ENCODE data around the gene SPATA31E1. TPM values are rescaled to one million over a fixed set of nuclear protein-coding genes. Genes with fewer than 3 reads are reported as not detected.

The SPATA31E1 gene
- total RNA-seq, 1 donor from 2014 or later, result not detected

DNA sequence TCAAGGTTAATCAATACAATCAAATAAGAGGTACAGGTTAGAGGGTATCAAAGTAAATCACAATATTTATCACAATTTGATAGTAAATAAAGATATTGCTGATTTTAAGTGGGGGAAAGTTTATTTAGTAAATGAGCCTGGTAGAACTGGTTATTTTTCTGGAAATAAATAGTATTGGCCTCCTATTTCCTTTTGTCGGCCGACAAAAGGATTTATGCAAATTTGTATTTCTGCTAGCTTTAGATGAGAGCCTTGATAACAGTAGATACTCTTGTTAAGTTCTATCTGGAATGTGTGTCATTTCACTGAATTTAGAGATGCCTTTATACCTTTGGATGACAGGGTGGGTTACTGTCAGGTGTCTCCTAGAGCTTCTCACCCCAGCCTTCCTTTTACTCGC, 17.8 kb upstream of the SPATA31E1 start:
- TF ChIP-seq, protein P1, sequence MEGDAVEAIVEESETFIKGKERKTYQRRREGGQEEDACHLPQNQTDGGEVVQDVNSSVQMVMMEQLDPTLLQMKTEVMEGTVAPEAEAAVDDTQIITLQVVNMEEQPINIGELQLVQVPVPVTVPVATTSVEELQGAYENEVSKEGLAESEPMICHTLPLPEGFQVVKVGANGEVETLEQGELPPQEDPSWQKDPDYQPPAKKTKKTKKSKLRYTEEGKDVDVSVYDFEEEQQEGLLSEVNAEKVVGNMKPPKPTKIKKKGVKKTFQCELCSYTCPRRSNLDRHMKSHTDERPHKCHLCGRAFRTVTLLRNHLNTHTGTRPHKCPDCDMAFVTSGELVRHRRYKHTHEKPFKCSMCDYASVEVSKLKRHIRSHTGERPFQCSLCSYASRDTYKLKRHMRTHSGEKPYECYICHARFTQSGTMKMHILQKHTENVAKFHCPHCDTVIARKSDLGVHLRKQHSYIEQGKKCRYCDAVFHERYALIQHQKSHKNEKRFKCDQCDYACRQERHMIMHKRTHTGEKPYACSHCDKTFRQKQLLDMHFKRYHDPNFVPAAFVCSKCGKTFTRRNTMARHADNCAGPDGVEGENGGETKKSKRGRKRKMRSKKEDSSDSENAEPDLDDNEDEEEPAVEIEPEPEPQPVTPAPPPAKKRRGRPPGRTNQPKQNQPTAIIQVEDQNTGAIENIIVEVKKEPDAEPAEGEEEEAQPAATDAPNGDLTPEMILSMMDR (IDR thresholded peaks at IDR 0.05; ENCODE audit: insufficient read depth, low read length, poor library complexity, severe bottlenecking), result no peak
- no peaks in the 10 kb centered on the region for H3K36me3 ChIP-seq (ENCODE audit: control insufficient read depth, insufficient read depth, low read length)
- H3K4me3 ChIP-seq (ENCODE audit: low read depth, low read length), result no peak overlapping the region
- no peak for DNase-seq (ENCODE audit: low read depth)
- H3K27me3 ChIP-seq (ENCODE audit: control insufficient read depth, insufficient read depth, low read length), result no peaks in the 10 kb centered on the region

DNA sequence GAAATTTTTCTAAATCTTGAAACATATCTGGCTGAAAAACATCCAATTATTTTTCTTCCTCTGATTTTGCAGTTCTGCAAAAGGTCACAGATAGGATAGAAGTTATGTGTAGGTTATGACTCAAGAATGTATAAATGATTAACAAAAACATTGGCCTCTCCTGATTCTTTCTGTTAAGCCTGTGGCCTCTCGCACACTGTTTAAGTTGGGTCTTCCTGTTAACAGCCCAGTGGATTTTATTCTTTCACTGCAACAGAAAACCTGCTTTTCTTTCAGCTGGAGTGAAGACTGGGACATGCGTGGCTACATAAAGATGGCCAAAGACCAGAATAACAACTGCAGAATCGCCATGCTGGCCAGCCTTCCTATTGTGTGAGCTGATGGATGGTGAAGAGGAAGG, 17.1 kb upstream of the SPATA31E1 start:
- no peaks in the 10 kb centered on the region for H3K27me3 ChIP-seq (ENCODE audit: control insufficient read depth, insufficient read depth, low read length)
- TF ChIP-seq, protein P1 (IDR thresholded peaks at IDR 0.05; ENCODE audit: insufficient read depth, low read length, poor library complexity, severe bottlenecking), result no peak
- H3K4me3 ChIP-seq (ENCODE audit: low read depth, low read length), result no peak overlapping the region
- no peaks in the 10 kb centered on the region for H3K36me3 ChIP-seq (ENCODE audit: control insufficient read depth, insufficient read depth, low read length)
- no peak for DNase-seq (ENCODE audit: low read depth)

DNA sequence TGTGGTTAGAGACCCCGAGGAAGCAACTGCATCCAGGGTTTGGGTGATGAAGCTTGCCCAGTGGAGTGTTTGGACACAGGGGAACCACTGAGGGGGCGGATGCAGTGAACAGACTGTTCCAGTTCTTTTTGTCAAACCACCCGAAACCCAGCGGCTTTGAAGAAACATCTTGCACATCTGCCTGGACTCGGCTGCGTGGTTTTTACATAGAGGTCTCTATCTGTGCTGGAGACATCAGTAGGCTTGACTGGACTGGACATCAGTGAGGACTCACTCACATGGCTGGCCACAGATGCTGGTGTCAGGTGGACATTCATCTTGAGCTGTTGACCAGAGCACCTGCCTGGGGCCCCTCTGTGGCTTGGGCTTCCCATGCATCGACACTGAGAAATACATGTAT, 15.3 kb upstream of the SPATA31E1 start:
- DNase-seq (ENCODE audit: low read depth), result no peak
- H3K4me3 ChIP-seq (ENCODE audit: low read depth, low read length), result no peak overlapping the region
- TF ChIP-seq, protein P1 (IDR thresholded peaks at IDR 0.05; ENCODE audit: insufficient read depth, low read length, poor library complexity, severe bottlenecking), result no peak
- no peaks in the 10 kb centered on the region for H3K36me3 ChIP-seq (ENCODE audit: control insufficient read depth, insufficient read depth, low read length)
- H3K27me3 ChIP-seq (ENCODE audit: control insufficient read depth, insufficient read depth, low read length), result no peaks in the 10 kb centered on the region

DNA sequence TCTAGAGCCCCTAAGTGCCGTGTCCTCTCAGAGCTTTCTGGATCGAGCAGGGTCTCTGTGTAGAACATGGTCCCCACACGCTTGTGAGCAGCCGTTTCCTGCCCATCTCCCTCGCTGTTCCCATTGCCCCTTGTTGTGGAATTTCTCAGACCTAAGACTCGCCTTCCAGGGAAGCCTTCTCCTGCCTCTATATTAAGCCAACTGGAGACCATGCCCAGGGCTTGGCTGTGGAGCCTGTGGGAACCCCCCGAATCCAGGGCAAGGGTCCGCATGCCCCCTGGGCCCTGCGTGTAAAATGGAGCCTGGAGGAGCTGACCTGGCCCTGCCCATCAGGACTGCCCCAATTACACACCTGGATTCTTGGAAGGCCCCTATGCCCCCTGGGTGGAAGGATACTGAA, 14.5 kb upstream of the SPATA31E1 start:
- Histone ChIP-seq H3K36me3 (ENCODE audit: control insufficient read depth, insufficient read depth, low read length) (no peaks in the 10 kb centered on the region), H3K4me3 (ENCODE audit: low read depth, low read length) (no peak overlapping the region), H3K27me3 (ENCODE audit: control insufficient read depth, insufficient read depth, low read length) (no peaks in the 10 kb centered on the region)
- TF ChIP-seq, protein P1 (IDR thresholded peaks at IDR 0.05; ENCODE audit: insufficient read depth, low read length, poor library complexity, severe bottlenecking), result no peak
- DNase-seq (ENCODE audit: low read depth), result no peak

DNA sequence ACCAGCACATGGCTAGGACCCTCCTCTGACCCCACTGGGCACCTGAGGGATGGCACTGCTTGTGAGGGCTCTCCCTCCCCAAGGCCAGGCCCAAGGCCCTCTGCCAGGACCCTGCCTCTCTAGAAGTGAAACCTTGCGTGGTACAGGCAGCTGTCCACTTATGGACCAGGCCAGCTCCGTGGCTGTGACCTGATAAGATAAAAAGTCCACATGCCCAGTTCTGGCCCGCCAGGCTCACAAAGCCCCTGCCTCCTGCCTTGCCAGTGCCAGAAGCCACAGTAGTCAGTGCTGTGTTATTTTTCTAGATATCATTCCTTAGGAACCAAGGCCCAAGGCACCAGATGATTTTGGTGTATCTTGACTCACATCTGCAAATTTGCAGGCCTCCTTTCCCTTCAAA, 14.0 kb upstream of the SPATA31E1 start:
- Histone ChIP-seq H3K27me3 (ENCODE audit: control insufficient read depth, insufficient read depth, low read length) (no peaks in the 10 kb centered on the region), H3K36me3 (ENCODE audit: control insufficient read depth, insufficient read depth, low read length) (no peaks in the 10 kb centered on the region), H3K4me3 (ENCODE audit: low read depth, low read length) (no peak overlapping the region)
- DNase-seq (ENCODE audit: low read depth), result no peak
- TF ChIP-seq, protein P1 (IDR thresholded peaks at IDR 0.05; ENCODE audit: insufficient read depth, low read length, poor library complexity, severe bottlenecking), result no peak

DNA sequence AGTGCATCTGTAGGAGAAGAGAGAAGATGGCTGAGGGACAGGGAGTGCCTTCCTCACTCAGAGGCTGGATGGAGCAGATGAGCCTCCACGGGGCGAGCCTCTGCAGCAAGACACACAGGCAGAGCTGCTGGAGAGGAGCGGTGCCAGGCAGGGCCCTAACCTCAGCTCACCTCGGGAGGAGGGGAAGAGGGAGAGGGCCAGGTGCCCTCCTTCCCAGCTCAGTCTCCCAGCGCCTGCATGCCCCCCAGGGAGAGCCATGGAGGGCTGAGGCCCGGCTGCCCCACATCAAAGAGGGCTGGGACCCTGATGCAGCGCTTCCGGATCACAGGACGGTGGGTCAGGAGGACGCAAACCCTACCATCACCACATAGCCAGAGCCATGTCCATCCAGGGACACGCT, 13.6 kb upstream of the SPATA31E1 start:
- Histone ChIP-seq H3K4me3 (ENCODE audit: low read depth, low read length) (no peak overlapping the region), H3K27me3 (ENCODE audit: control insufficient read depth, insufficient read depth, low read length) (no peaks in the 10 kb centered on the region), H3K36me3 (ENCODE audit: control insufficient read depth, insufficient read depth, low read length) (no peaks in the 10 kb centered on the region)
- DNase-seq (ENCODE audit: low read depth), result no peak
- TF ChIP-seq, protein P1 (IDR thresholded peaks at IDR 0.05; ENCODE audit: insufficient read depth, low read length, poor library complexity, severe bottlenecking), result no peak

Data from kidney epithelial cell (primary cell).